NCI-H1694 treated with DMSO at 0.1 percent for 48 hours (cell line): Measurements from ENCODE around the gene CHRNA9.

Source experiments
- DNase-seq: peaks from one replicate; lab custom pipeline; 2025; lab: John Stamatoyannopoulos, UW

The CHRNA9 gene

GRCh38 chr4:40308528-40309122, 26.5 kb upstream of the CHRNA9 start:
- DNase-seq: no peak

- no peak for DNase-seq
Observed at GRCh38 chr4:40309250-40309774, 25.8 kb upstream of the CHRNA9 start.

- DNase-seq: no peak
Observed at GRCh38 chr4:40310225-40310624, 24.9 kb upstream of the CHRNA9 start.

- no peak for DNase-seq
Observed at GRCh38 chr4:40311811-40312346, 23.3 kb upstream of the CHRNA9 start.

- no peak for DNase-seq
Observed at GRCh38 chr4:40314951-40315350, 20.2 kb upstream of the CHRNA9 start.

GRCh38 chr4:40316333-40316781, 18.8 kb upstream of the CHRNA9 start:
- DNase-seq: no peak

GRCh38 chr4:40316782-40317635, 18.1 kb upstream of the CHRNA9 start:
- no peak for DNase-seq

- DNase-seq: no peak
Observed at GRCh38 chr4:40317916-40318658, 17.0 kb upstream of the CHRNA9 start.

GRCh38 chr4:40321574-40322275, 13.4 kb upstream of the CHRNA9 start:
- DNase-seq: no peak

- no peak for DNase-seq
Observed at GRCh38 chr4:40322811-40323210, 12.3 kb upstream of the CHRNA9 start.

- no peak for DNase-seq
Observed at GRCh38 chr4:40323866-40324265, 11.3 kb upstream of the CHRNA9 start.

- DNase-seq: peak; percentile 75
Observed at GRCh38 chr4:40325406-40326019, 9.6 kb upstream of the CHRNA9 start.

GRCh38 chr4:40327340-40327739, 7.8 kb upstream of the CHRNA9 start:
- no peak for DNase-seq

- DNase-seq: no peak
Observed at GRCh38 chr4:40328383-40328782, 6.8 kb upstream of the CHRNA9 start.

GRCh38 chr4:40329805-40330204, 5.3 kb upstream of the CHRNA9 start:
- no peak for DNase-seq

GRCh38 chr4:40330536-40330935, 4.6 kb upstream of the CHRNA9 start:
- DNase-seq: no peak

- no peak for DNase-seq
Observed at GRCh38 chr4:40331101-40331745, 3.9 kb upstream of the CHRNA9 start.

- DNase-seq: no peak
Observed at GRCh38 chr4:40331961-40332360, 3.2 kb upstream of the CHRNA9 start.

- DNase-seq: no peak
Observed at GRCh38 chr4:40333921-40334352, 1.2 kb upstream of the CHRNA9 start.

GRCh38 chr4:40335525-40335894, 377 bp downstream of the CHRNA9 start:
- DNase-seq: no peak

- DNase-seq: no peak
Observed at GRCh38 chr4:40337051-40337450, 1.9 kb downstream of the CHRNA9 start.
